ENCODE data around the gene SRGAP2. TPM values are rescaled to one million over a fixed set of nuclear protein-coding genes. Genes with fewer than 3 reads are reported as not detected.
"Not testable (repeated sequence)": the region's sequence is repeated elsewhere in the genome, so short reads cannot be mapped to it uniquely, and the experiment has no call there.

SRGAP2 gene
- total RNA-seq, 1 donor from 2014 or later: 22.8 TPM

DNA sequence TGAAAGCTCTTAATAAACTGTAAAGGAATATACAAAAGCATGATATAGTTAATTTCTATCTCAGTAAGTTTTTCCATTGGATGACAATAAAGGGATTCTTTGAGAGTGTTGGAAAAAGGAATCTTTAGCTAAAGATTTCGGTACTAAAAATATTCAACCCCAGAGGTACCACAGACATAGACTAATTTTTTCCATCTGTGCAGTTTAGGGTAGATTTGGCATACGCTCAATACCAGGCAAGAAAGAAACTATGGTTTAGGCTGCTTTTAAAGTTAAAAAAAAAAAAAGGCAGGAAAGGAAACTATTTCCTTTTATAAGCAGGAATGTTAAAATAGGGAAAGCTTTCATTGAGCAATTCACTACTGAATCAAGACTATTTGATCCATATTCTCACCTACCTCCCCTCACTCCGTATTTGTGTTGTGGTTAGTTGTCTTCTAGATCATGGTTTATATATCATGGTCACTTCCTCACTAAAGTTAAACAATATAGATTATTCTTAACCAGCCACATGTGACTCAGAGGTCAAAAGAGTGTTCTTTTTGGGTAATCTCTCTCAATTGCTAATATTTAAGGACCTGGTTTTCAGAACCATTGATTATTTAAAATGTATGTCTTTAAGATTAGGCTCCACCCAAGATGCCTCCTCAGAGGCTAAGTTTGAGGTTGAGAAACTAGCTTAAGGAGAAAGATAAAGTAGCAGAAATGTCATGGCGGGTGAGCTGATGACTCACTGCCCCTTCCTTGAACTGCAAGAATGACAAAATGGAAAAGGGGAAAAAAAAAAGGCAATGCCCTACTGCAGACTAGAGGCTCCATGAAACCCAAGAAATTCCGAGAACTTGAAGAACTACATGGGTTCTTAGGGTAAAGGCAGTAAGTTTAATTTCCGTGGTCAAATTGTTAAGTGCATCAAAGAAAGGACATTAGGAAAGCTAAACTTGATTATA, 20.7 kb upstream of the SRGAP2 start:
- not testable (repeated sequence) for H3K4me1 Mint-ChIP-seq (ENCODE audit: low read depth, unreplicated experiment); H3K4me3 Mint-ChIP-seq (ENCODE audit: unreplicated experiment); H3K36me3 Mint-ChIP-seq (ENCODE audit: unreplicated experiment)

GRCh38 chr1:206183788-206184187, 19.6 kb upstream of the SRGAP2 start:
- not testable (repeated sequence) for DNase-seq; H3K36me3 Mint-ChIP-seq (ENCODE audit: unreplicated experiment); H3K27me3 Mint-ChIP-seq (ENCODE audit: unreplicated experiment); H3K9me3 Mint-ChIP-seq (ENCODE audit: unreplicated experiment); H3K27ac Mint-ChIP-seq (ENCODE audit: unreplicated experiment); H3K4me1 Mint-ChIP-seq (ENCODE audit: low read depth, unreplicated experiment); H3K4me3 Mint-ChIP-seq (ENCODE audit: unreplicated experiment)

More for the DNA sequence above, 20.7 kb upstream of the SRGAP2 start:
- not testable (repeated sequence) for DNase-seq; H3K9me3 Mint-ChIP-seq (ENCODE audit: unreplicated experiment); H3K27ac Mint-ChIP-seq (ENCODE audit: unreplicated experiment); H3K27me3 Mint-ChIP-seq (ENCODE audit: unreplicated experiment)

DNA sequence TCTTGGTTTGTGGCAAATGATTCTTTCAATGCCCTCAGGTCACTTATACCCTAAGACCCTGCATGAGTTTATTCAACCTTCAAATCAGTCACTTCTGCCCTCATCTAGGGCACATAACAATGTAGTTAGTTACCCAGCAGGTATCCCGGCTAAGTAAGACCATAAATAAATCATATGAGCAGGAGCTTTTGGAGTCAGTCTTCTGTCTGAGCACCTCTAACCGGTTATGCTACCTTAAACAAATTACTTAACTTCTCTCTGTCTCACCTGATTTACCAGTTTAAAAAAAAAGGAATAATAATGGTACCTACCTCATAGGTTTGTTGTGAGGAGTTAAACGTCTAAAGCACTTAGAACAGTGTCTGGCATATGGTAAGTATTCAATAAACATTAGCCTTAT, 17.6 kb upstream of the SRGAP2 start:
- not testable (repeated sequence) for H3K9me3 Mint-ChIP-seq (ENCODE audit: unreplicated experiment); DNase-seq; H3K36me3 Mint-ChIP-seq (ENCODE audit: unreplicated experiment); H3K27me3 Mint-ChIP-seq (ENCODE audit: unreplicated experiment); H3K27ac Mint-ChIP-seq (ENCODE audit: unreplicated experiment); H3K4me3 Mint-ChIP-seq (ENCODE audit: unreplicated experiment); H3K4me1 Mint-ChIP-seq (ENCODE audit: low read depth, unreplicated experiment)

- H3K36me3 Mint-ChIP-seq (ENCODE audit: unreplicated experiment): not testable (repeated sequence)
Measured at GRCh38 chr1:206186826-206187225, 16.5 kb upstream of the SRGAP2 start.

GRCh38 chr1:206195182-206195581, 8.2 kb upstream of the SRGAP2 start:
- H3K36me3 Mint-ChIP-seq (ENCODE audit: unreplicated experiment): not testable (repeated sequence)

More at GRCh38 chr1:206186826-206187225, 16.5 kb upstream of the SRGAP2 start:
- H3K27me3 Mint-ChIP-seq (ENCODE audit: unreplicated experiment); H3K4me1 Mint-ChIP-seq (ENCODE audit: low read depth, unreplicated experiment); DNase-seq; H3K4me3 Mint-ChIP-seq (ENCODE audit: unreplicated experiment); H3K27ac Mint-ChIP-seq (ENCODE audit: unreplicated experiment); H3K9me3 Mint-ChIP-seq (ENCODE audit: unreplicated experiment): not testable (repeated sequence)

GRCh38 chr1:206196748-206197424, 6.5 kb upstream of the SRGAP2 start:
- H3K9me3 Mint-ChIP-seq (ENCODE audit: unreplicated experiment); H3K36me3 Mint-ChIP-seq (ENCODE audit: unreplicated experiment); H3K27ac Mint-ChIP-seq (ENCODE audit: unreplicated experiment); H3K4me1 Mint-ChIP-seq (ENCODE audit: low read depth, unreplicated experiment); H3K27me3 Mint-ChIP-seq (ENCODE audit: unreplicated experiment); DNase-seq; H3K4me3 Mint-ChIP-seq (ENCODE audit: unreplicated experiment): not testable (repeated sequence)

More at GRCh38 chr1:206195182-206195581, 8.2 kb upstream of the SRGAP2 start:
- not testable (repeated sequence) for H3K9me3 Mint-ChIP-seq (ENCODE audit: unreplicated experiment); H3K27ac Mint-ChIP-seq (ENCODE audit: unreplicated experiment); H3K4me1 Mint-ChIP-seq (ENCODE audit: low read depth, unreplicated experiment); H3K27me3 Mint-ChIP-seq (ENCODE audit: unreplicated experiment); H3K4me3 Mint-ChIP-seq (ENCODE audit: unreplicated experiment); DNase-seq

- H3K4me3 Mint-ChIP-seq (ENCODE audit: unreplicated experiment): peak within 1 kb of the TSS; percentile 74
- DNase-seq: peak; percentile 92
- not testable (repeated sequence) for H3K27ac Mint-ChIP-seq (ENCODE audit: unreplicated experiment); H3K36me3 Mint-ChIP-seq (ENCODE audit: unreplicated experiment); H3K9me3 Mint-ChIP-seq (ENCODE audit: unreplicated experiment); H3K4me1 Mint-ChIP-seq (ENCODE audit: low read depth, unreplicated experiment); H3K27me3 Mint-ChIP-seq (ENCODE audit: unreplicated experiment)
Measured at GRCh38 chr1:206202789-206203363, 465 bp upstream of the SRGAP2 start, which contains the start of gene FAM72A. Gene FAM72A, minus strand, starts transcription at chr1:206202839. Its CDS starts 814 bp downstream, at chr1:206202025.

- H3K9me3 Mint-ChIP-seq (ENCODE audit: unreplicated experiment); H3K36me3 Mint-ChIP-seq (ENCODE audit: unreplicated experiment); H3K27me3 Mint-ChIP-seq (ENCODE audit: unreplicated experiment); H3K4me3 Mint-ChIP-seq (ENCODE audit: unreplicated experiment); H3K27ac Mint-ChIP-seq (ENCODE audit: unreplicated experiment); DNase-seq; H3K4me1 Mint-ChIP-seq (ENCODE audit: low read depth, unreplicated experiment): not testable (repeated sequence)
Measured at GRCh38 chr1:206204159-206204511, 794 bp downstream of the SRGAP2 start.

DNA sequence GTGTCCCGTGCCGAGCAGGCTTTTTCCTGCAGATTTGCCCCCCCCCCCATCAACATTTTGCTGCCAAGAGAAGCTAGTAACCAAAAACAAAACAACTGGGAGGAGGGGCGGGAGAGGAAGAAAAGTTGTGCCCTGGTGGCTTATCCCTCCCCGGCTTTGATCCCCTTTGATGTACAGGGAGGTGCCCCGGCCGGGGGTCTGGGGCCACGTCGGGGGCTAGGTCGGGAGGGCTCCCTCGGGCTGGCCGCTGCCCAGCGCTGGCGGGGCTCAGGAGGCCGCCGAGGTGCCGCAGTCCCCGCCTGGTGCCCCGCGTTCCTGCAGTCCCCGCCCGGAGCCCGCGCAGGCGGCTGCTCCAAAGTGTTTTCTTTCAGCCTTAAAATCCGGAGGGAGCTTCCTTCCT, 1.5 kb downstream of the SRGAP2 start:
- DNase-seq: peak; percentile 16
- not testable (repeated sequence) for H3K27ac Mint-ChIP-seq (ENCODE audit: unreplicated experiment)

DNA sequence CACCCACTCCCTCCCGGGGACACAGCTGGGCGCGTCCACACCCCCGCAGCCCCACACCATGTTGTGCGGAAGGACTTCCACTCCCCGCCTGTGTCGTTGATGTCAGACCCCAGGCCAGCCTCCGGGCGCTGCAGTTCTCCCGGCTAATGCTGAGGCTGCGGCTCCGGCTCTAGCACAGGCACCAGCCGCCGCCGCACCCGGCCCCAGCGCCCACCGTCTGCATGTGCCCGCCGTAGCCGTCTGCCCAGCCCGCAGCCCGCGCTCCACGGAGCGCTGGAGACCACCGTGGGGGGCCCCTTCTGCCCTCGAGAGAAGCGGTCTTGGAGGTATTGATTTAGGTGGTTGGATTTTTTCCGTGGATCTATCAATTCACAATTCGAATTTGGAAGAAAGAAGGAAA, 2.2 kb downstream of the SRGAP2 start:
- not testable (repeated sequence) for H3K36me3 Mint-ChIP-seq (ENCODE audit: unreplicated experiment); H3K9me3 Mint-ChIP-seq (ENCODE audit: unreplicated experiment); H3K4me3 Mint-ChIP-seq (ENCODE audit: unreplicated experiment); H3K27me3 Mint-ChIP-seq (ENCODE audit: unreplicated experiment); H3K4me1 Mint-ChIP-seq (ENCODE audit: low read depth, unreplicated experiment); H3K27ac Mint-ChIP-seq (ENCODE audit: unreplicated experiment)
- DNase-seq: peak; percentile 68

More for the DNA sequence above, 1.5 kb downstream of the SRGAP2 start:
- H3K36me3 Mint-ChIP-seq (ENCODE audit: unreplicated experiment); H3K4me1 Mint-ChIP-seq (ENCODE audit: low read depth, unreplicated experiment); H3K27me3 Mint-ChIP-seq (ENCODE audit: unreplicated experiment); H3K9me3 Mint-ChIP-seq (ENCODE audit: unreplicated experiment): not testable (repeated sequence)
- peak overlapping the region; percentile 86 for H3K4me3 Mint-ChIP-seq (ENCODE audit: unreplicated experiment)

DNA sequence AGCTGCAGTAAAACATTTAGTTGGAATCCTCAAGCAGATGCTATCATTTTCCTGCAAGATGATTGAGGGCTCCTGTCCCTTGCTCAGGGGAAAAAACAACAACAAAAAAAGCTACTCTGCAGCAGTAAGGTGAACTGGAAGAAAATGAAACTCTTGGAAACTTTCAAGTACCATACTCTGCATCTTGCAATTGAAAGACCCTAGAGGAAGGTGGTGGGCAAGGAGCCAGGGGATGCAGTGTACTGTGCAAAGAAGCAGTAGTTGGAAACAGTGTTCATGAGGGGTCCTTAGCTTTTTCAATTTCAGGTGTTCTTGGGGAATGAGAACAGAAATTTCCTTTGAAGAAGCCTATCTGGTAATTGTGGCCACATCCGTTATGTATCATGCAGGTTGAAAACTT, 7.5 kb downstream of the SRGAP2 start:
- not testable (repeated sequence) for H3K9me3 Mint-ChIP-seq (ENCODE audit: unreplicated experiment); DNase-seq; H3K4me1 Mint-ChIP-seq (ENCODE audit: low read depth, unreplicated experiment); H3K27ac Mint-ChIP-seq (ENCODE audit: unreplicated experiment); H3K36me3 Mint-ChIP-seq (ENCODE audit: unreplicated experiment); H3K27me3 Mint-ChIP-seq (ENCODE audit: unreplicated experiment); H3K4me3 Mint-ChIP-seq (ENCODE audit: unreplicated experiment)

Data from glutamatergic neuron (in vitro differentiated cells).